ENCODE data around the gene JPH4. TPM values are rescaled to one million over a fixed set of nuclear protein-coding genes. Genes with fewer than 3 reads are reported as not detected.

Gene JPH4
- polyA plus RNA-seq, 3 donors, result 2.2 to 4.1 (median 3.7) TPM

DNA sequence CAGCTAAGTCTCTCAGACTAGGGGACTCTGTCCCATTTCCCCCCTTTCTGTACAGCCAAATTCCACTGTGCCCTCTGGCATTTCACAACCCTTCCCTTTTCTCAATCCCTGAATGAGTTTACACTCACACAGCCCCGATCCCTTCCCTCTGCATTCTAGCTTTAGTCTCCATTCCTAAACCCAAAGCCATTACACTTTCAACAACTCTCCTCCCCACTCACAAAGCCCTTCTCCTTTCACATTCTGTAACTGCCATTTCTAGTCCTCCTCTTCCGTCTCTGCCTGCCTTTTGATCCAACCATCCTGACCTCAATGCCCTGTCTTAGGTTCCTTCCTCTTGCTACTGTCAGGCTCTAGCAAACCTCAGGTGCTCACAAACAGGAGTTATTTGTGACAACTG is 30.7 kb downstream of the JPH4 start:
- no peak overlapping the region for H3K9ac ChIP-seq (ENCODE audit: insufficient read depth, low read length, poor library complexity, severe bottlenecking)
- peaks cover 2 to 12% of the 10 kb centered on the region in 2 donors for H3K27me3 ChIP-seq (ENCODE audit: control insufficient read depth in 2 of 2, insufficient read depth in 2 of 2, low read length in 2 of 2)
- H3K79me2 ChIP-seq (ENCODE audit: insufficient read depth, low read length), result no peaks in the 10 kb centered on the region
- Mint-ChIP-seq H3K4me1 (peaks cover 22% of the 10 kb centered on the region), H3K36me3 (no peaks in the 10 kb centered on the region), H3K27me3 (ENCODE audit: low read depth in 3 of 3) (peaks cover 0 to 1% (median 0%) of the 10 kb centered on the region in 3 donors), H3K4me3 (no peak overlapping the region), H3K9me3 (no peaks in the 10 kb centered on the region), H3K27ac (no peak overlapping the region)
- no peaks in the 10 kb centered on the region for H4K20me1 ChIP-seq (ENCODE audit: insufficient read depth, low read length)
- TF ChIP-seq, protein P1, sequence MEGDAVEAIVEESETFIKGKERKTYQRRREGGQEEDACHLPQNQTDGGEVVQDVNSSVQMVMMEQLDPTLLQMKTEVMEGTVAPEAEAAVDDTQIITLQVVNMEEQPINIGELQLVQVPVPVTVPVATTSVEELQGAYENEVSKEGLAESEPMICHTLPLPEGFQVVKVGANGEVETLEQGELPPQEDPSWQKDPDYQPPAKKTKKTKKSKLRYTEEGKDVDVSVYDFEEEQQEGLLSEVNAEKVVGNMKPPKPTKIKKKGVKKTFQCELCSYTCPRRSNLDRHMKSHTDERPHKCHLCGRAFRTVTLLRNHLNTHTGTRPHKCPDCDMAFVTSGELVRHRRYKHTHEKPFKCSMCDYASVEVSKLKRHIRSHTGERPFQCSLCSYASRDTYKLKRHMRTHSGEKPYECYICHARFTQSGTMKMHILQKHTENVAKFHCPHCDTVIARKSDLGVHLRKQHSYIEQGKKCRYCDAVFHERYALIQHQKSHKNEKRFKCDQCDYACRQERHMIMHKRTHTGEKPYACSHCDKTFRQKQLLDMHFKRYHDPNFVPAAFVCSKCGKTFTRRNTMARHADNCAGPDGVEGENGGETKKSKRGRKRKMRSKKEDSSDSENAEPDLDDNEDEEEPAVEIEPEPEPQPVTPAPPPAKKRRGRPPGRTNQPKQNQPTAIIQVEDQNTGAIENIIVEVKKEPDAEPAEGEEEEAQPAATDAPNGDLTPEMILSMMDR (IDR thresholded peaks at IDR 0.05), result no peak
- no peak overlapping the region for H3K27ac ChIP-seq (ENCODE audit: low read depth in 1 of 2, low read length in 2 of 2)
- no peaks in the 10 kb centered on the region for H3K9me3 ChIP-seq (replicated peaks in 1 of 2; ENCODE audit: control insufficient read depth in 1 of 2, insufficient read depth in 1 of 2, low read length in 2 of 2)
- no peak overlapping the region for H3K4me2 ChIP-seq (replicated peaks; ENCODE audit: extremely low read depth, low read length, poor library complexity, severe bottlenecking)
- H3K36me3 ChIP-seq (replicated peaks in 1 of 2; ENCODE audit: control insufficient read depth in 1 of 2, insufficient read depth in 2 of 2, low read length in 2 of 2), result no peaks in the 10 kb centered on the region
- 81% methylated on average over 2 of the region's 2 CpGs for WGBS (ENCODE audit: insufficient coverage)
- H3K4me1 ChIP-seq (ENCODE audit: control insufficient read depth in 1 of 2, insufficient read depth in 2 of 2, low read length in 2 of 2), result peaks cover 21 to 32% of the 10 kb centered on the region in 2 donors
- no peak overlapping the region for H3K4me3 ChIP-seq (replicated peaks in 1 of 3; ENCODE audit: low read depth in 2 of 3, low read length in 3 of 3)
- intact Hi-C loops (cut with micrococcal nuclease), result no loop called here
- H2AFZ ChIP-seq (ENCODE audit: insufficient read depth, low read depth, low read length, poor library complexity, severe bottlenecking), result no peak overlapping the region
- DNase-seq, result no peak

DNA sequence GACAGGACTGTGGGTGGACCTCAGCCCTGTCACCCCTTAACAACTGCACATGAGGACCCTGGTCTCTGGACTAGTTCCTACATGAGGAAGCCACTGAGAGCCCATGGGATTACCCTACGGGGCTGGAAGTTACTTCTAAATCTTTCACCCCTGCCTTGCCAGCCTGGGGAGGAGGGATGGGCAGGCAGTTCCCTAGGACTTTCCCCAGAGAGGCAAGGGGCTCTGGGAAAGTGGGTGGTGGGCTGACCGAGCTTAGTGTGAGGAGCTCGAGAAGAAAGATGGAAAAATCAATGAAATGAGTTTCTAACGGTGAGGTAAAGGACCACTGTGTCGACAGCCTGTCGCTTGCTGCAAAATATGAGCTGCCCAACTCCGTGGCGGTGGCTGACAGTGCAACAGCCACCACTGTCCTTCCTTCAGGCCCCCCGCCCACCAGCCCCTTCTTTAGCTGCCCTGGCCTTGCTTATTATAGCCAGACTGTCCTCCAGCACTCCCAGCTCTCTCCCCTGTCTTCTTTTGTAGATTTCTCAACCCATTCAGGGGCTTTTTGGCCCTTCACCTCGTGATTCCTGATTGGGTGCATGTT is 32.0 kb downstream of the JPH4 start:
- no peak overlapping the region for H3K4me3 Mint-ChIP-seq
- no peaks in the 10 kb centered on the region for H3K36me3 Mint-ChIP-seq
- H3K79me2 ChIP-seq (ENCODE audit: insufficient read depth, low read length), result no peaks in the 10 kb centered on the region
- H3K4me1 Mint-ChIP-seq, result peaks cover 19% of the 10 kb centered on the region
- no peaks in the 10 kb centered on the region for H3K36me3 ChIP-seq (replicated peaks in 1 of 2; ENCODE audit: control insufficient read depth in 1 of 2, insufficient read depth in 2 of 2, low read length in 2 of 2)
- H4K20me1 ChIP-seq (ENCODE audit: insufficient read depth, low read length), result no peaks in the 10 kb centered on the region
- H2AFZ ChIP-seq (ENCODE audit: insufficient read depth, low read depth, low read length, poor library complexity, severe bottlenecking), result no peak overlapping the region
- H3K4me1 ChIP-seq (ENCODE audit: control insufficient read depth in 1 of 2, insufficient read depth in 2 of 2, low read length in 2 of 2), result peaks cover 17 to 27% of the 10 kb centered on the region in 2 donors
- no peak for DNase-seq
- 94% methylated on average over 8 of the region's 10 CpGs for WGBS (ENCODE audit: insufficient coverage)
- H3K27ac Mint-ChIP-seq, result no peak overlapping the region
- H3K9ac ChIP-seq (ENCODE audit: insufficient read depth, low read length, poor library complexity, severe bottlenecking), result no peak overlapping the region
- H3K27ac ChIP-seq (ENCODE audit: low read depth in 1 of 2, low read length in 2 of 2), result no peak overlapping the region
- H3K9me3 Mint-ChIP-seq, result no peaks in the 10 kb centered on the region
- TF ChIP-seq, protein P1 (IDR thresholded peaks at IDR 0.05), result no peak
- intact Hi-C loops (cut with micrococcal nuclease), result no loop called here
- H3K27me3 ChIP-seq (ENCODE audit: control insufficient read depth in 2 of 2, insufficient read depth in 2 of 2, low read length in 2 of 2), result peaks cover 2 to 12% of the 10 kb centered on the region in 2 donors
- H3K4me2 ChIP-seq (replicated peaks; ENCODE audit: extremely low read depth, low read length, poor library complexity, severe bottlenecking), result no peak overlapping the region
- H3K27me3 Mint-ChIP-seq (ENCODE audit: low read depth in 3 of 3), result peaks cover 0 to 3% (median 1%) of the 10 kb centered on the region in 3 donors
- no peak overlapping the region for H3K4me3 ChIP-seq (replicated peaks in 1 of 3; ENCODE audit: low read depth in 2 of 3, low read length in 3 of 3)
- H3K9me3 ChIP-seq (replicated peaks in 1 of 2; ENCODE audit: control insufficient read depth in 1 of 2, insufficient read depth in 1 of 2, low read length in 2 of 2), result no peaks in the 10 kb centered on the region

All from CD14-positive monocyte (primary cell).